Glutamatergic neuron (in vitro differentiated cells): ENCODE results near the gene PRKACB. TPM values are rescaled to one million over a fixed set of nuclear protein-coding genes. Genes with fewer than 3 reads are reported as not detected.

Experiments used
- DNase-seq: peaks from one replicate; pipeline ENCODE4 v3.0.0; 2022
- H3K27ac Mint-ChIP-seq: one replicate; pipeline ENCODE4 v1.8.0; 2020; ENCODE audit warnings: mild to moderate bottlenecking, mixed read lengths, inconsistent platforms; ENCODE audit not compliant: unreplicated experiment
- H3K27me3 Mint-ChIP-seq: one replicate; pipeline ENCODE4 v1.8.0; 2020; ENCODE audit warnings: mild to moderate bottlenecking, moderate library complexity, mixed read lengths, inconsistent platforms; ENCODE audit not compliant: unreplicated experiment
- H3K36me3 Mint-ChIP-seq: one replicate; pipeline ENCODE4 v1.8.0; 2020; ENCODE audit warnings: mild to moderate bottlenecking, mixed read lengths, inconsistent platforms; ENCODE audit not compliant: unreplicated experiment
- H3K4me1 Mint-ChIP-seq: one replicate; pipeline ENCODE4 v1.8.0; 2020; ENCODE audit warnings: mild to moderate bottlenecking, low read depth, mixed read lengths, inconsistent platforms; ENCODE audit not compliant: unreplicated experiment
- H3K4me3 Mint-ChIP-seq: one replicate; pipeline ENCODE4 v1.8.0; 2020; ENCODE audit warnings: mild to moderate bottlenecking, mixed read lengths, inconsistent platforms; ENCODE audit not compliant: unreplicated experiment
- H3K9me3 Mint-ChIP-seq: one replicate; pipeline ENCODE4 v1.8.0; 2020; ENCODE audit warnings: mild to moderate bottlenecking, moderate library complexity, mixed read lengths, inconsistent platforms; ENCODE audit not compliant: unreplicated experiment
- CTCF ChIP-seq: fragments of 200-600 bp; sonication (generic); IDR thresholded peaks from one replicate; pipeline ENCODE4 v1.5.0; 2021; ENCODE audit not compliant: partially characterized antibody, unreplicated experiment
- total RNA-seq: library from RNA; stranded (reverse); fragmentation: NEBNext Ultra II Directional; extraction: Animal tissue kit (Norgen Biotek cat#: 25700); gene quantifications from one replicate; pipeline ENCODE4 v1.2.1, GENCODE V29; 2021; ENCODE audit not compliant: unreplicated experiment

The PRKACB gene
- total RNA-seq, 1 donor from 2014 or later = 11.2 TPM

DNA sequence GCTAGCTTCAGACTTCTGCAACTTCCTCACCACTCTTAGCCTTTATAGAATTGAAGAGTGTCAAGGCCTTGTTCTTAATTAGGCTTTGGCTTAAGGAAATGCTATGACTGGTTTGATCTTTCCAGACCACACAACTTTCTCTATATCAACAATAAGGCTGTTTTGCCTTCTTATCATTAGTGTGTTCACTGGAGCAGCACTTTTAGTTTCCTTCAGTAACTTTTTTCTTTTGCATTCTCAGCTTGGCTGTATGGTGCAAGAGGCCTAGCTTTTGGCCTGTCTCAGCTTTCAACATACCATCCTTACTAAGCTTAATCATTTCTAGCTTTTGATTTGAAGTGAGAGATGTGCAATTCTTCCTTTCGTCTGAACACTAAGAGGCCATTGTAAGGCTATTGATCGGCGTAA is 8.6 kb downstream of the PRKACB start:
- Mint-ChIP-seq H3K9me3 (peaks cover 1% of the 10 kb centered on the region), H3K27me3 (peaks cover 2% of the 10 kb centered on the region), H3K36me3 (no peaks in the 10 kb centered on the region), H3K27ac (no peak overlapping the region), H3K4me3 (no peak overlapping the region), H3K4me1 (peaks cover 18% of the 10 kb centered on the region)
- no peak for DNase-seq
- no peak for TF ChIP-seq CTCF

DNA sequence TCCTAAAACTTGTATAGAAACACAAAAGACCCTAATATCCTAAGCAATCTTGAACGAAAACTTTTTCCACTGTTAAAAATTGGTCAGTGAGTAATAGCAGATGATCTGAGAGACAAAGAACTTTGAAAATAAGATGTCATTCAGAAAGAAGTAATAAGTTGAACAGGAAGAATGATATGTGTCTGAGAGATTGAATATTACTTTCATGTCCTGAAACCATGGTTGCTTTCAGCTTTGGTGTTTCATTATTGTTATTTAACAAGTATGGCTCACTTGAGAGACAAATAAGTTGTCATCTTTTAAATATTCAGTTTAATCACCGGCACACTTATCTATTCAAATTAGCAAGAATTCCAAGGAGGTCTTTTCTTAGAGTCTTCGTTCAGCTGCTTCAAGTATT is 11.4 kb downstream of the PRKACB start:
- H3K36me3 Mint-ChIP-seq = no peaks in the 10 kb centered on the region
- H3K9me3 Mint-ChIP-seq = peaks cover 1% of the 10 kb centered on the region
- no peak for DNase-seq
- H3K4me1 Mint-ChIP-seq = peaks cover 12% of the 10 kb centered on the region
- peaks cover under 1% of the 10 kb centered on the region for H3K27me3 Mint-ChIP-seq
- no peak overlapping the region for H3K27ac Mint-ChIP-seq
- TF ChIP-seq CTCF = no peak
- no peak overlapping the region for H3K4me3 Mint-ChIP-seq

DNA sequence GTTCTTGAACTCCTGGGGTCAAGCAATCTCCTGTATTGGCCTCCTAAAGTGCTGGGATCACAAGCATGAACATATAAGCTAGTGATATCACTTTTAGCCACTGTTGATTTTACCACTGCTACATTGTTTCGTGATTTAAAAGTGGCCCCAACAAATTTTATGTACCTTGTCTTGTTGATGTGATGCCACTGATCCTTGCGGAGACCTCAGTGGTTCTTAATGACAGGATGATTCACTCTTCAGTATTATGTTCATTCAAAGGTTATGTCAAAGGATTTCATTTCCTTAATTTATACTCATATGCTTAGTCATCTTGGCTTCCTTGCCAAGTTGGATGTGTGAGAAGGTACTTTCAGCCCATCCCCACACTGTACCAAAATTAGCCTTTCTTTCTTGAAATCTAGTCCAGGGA is 12.1 kb downstream of the PRKACB start:
- TF ChIP-seq CTCF = no peak
- Mint-ChIP-seq H3K27ac (no peak overlapping the region), H3K36me3 (no peaks in the 10 kb centered on the region), H3K27me3 (no peaks in the 10 kb centered on the region), H3K4me3 (no peak overlapping the region), H3K4me1 (peaks cover 8% of the 10 kb centered on the region), H3K9me3 (peaks cover 1% of the 10 kb centered on the region)
- DNase-seq = no peak

- H3K4me1 Mint-ChIP-seq = peaks cover 7% of the 10 kb centered on the region
Observed at GRCh38 chr1:84159533-84160240, 15.6 kb downstream of the PRKACB start.

More at GRCh38 chr1:84159533-84160240, 15.6 kb downstream of the PRKACB start:
- Mint-ChIP-seq H3K27me3 (peaks cover 3% of the 10 kb centered on the region), H3K9me3 (peaks cover 2% of the 10 kb centered on the region), H3K36me3 (peaks cover 7% of the 10 kb centered on the region), H3K4me3 (no peak overlapping the region), H3K27ac (no peak overlapping the region)
- no peak for DNase-seq
- no peak for TF ChIP-seq CTCF
